Immature natural killer cell (primary cell): Measurements from ENCODE around the gene APP. TPM values are rescaled to one million over a fixed set of nuclear protein-coding genes. Genes with fewer than 3 reads are reported as not detected.

Source experiments
- DNase-seq, 3 donors: peaks; one replicate each; pipeline ENCODE4 v3.0.0; 2022; ENCODE audit warnings: mixed read lengths in 1 of 3
- H3K27ac Mint-ChIP-seq, 6 donors: one replicate each; pipeline ENCODE4 v1.8.0; 2020; ENCODE audit warnings: mixed read lengths in 6 of 6, mild to moderate bottlenecking in 5 of 6, inconsistent platforms in 4 of 6, moderate library complexity in 3 of 6
- H3K27me3 Mint-ChIP-seq, 3 donors: one replicate each; pipeline ENCODE4 v1.8.0; 2020 to 2021; ENCODE audit warnings: low read depth in 3 of 3, mild to moderate bottlenecking in 3 of 3, mixed read lengths in 3 of 3, moderate library complexity in 3 of 3, inconsistent platforms in 1 of 3
- H3K36me3 Mint-ChIP-seq, 3 donors: one replicate each; pipeline ENCODE4 v1.8.0; 2020; ENCODE audit warnings: mixed read lengths in 3 of 3, inconsistent platforms in 2 of 3, mild to moderate bottlenecking in 2 of 3
- H3K4me1 Mint-ChIP-seq, 2 donors: one replicate each; pipeline ENCODE4 v1.8.0; 2020; ENCODE audit warnings: inconsistent platforms in 2 of 2, mild to moderate bottlenecking in 2 of 2, mixed read lengths in 2 of 2, moderate library complexity in 1 of 2
- H3K4me3 Mint-ChIP-seq, 5 donors: one replicate each; pipeline ENCODE4 v1.8.0; 2020; ENCODE audit warnings: mild to moderate bottlenecking in 5 of 5, mixed read lengths in 5 of 5, inconsistent platforms in 3 of 5, moderate library complexity in 3 of 5
- H3K9me3 Mint-ChIP-seq, 6 donors: one replicate each; pipeline ENCODE4 v1.8.0; 2020; ENCODE audit warnings: mild to moderate bottlenecking in 6 of 6, mixed read lengths in 6 of 6, inconsistent platforms in 4 of 6, moderate library complexity in 3 of 6
- polyA plus RNA-seq, 3 donors: library from polyadenylated mRNA; unstranded; fragments of 300-500 nt; fragmentation: Illumina TruSeq; gene quantifications; one replicate each; pipeline ENCODE4 v1.2.3, GENCODE V29; 2021

APP gene
- polyA plus RNA-seq, 3 donors from 2014 or later = 1.4 to 2.4 (median 2.4) TPM

DNA sequence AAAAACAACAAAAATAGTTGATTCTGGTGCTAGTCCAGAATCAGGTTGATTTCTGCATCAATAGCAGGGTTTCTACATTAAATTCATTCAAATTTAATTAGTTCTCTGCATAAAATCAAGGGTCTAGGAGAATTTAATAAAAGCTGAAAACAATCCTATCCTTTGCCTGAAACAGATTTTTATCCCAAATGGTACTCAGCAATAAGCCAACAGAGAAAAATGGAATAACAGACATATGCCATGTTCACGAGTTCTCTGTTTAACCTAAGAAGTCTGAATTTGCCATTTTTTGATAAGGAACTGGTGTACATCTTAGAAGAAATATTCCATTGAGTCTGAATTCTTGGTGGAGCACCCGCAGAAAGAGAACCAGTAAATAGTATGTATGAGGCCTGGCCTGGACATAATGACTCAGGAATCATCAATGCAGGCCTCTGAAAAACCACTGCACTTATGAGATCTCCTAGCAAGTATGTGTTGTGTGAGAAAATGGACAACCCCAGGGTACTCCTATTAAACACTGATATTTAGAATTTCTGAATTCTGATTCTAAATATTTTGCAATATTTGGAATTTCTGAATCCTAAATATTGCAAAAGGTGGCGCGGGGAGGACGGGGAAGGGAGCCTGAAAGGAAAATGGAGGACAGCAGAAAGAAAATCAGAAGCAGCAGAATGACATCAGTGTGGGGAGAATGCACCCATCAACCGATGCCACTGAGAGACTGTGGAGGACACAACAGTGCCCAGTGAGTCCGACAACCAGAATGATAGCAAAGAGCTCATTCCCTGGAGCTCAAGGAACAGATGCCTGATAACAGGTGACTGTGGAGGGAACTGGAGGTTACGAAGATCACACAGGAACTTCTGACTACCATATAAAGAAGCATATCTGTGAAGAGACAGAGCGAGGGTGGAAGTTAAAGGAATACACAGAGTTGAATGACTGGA, 97.6 kb downstream of the APP start:
- Mint-ChIP-seq H3K36me3 (no peaks in the 10 kb centered on the region), H3K4me1 (peaks cover 19 to 28% of the 10 kb centered on the region in 2 donors), H3K9me3 (peaks cover 0 to 1% (median 0%) of the 10 kb centered on the region in 6 donors), H3K27me3 (peaks cover 0 to 1% (median 0%) of the 10 kb centered on the region in 3 donors), H3K4me3 (no peak overlapping the region), H3K27ac (no peak overlapping the region)
- DNase-seq = no peak

DNA sequence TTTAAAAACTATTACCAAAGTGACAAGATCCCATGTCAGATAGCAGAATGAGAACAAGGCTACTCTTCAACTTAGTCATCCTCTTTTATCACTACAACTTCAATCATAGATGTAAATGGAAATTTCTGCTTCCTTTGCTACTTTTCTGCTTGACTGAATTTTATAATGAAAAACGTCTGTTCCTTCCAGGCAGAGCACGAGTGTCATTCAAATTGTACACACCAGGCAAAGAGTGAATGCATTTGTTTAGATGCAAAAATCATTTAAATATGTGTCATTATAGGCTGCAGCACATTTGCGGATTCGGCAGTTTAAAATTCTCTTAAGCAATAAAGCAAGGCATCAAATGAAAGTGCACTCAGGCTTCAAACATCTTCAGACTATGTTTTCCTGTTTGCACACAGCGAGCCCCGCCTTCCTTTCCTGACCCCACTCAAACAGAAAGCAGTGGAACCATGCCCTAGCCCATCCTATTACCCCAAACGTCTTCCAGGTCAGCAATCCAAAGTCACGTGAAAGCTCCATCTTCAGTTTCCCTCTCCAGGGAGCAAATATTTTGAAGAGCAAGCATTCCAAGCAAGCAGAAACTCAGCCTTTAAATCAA, 99.6 kb downstream of the APP start:
- Mint-ChIP-seq H3K4me3 (peak overlapping the region; percentile 54 to 72 (median 67)), H3K36me3 (no peaks in the 10 kb centered on the region), H3K27me3 (peaks cover 0 to 1% (median 0%) of the 10 kb centered on the region in 3 donors), H3K4me1 (peaks cover 22 to 33% of the 10 kb centered on the region in 2 donors), H3K27ac (peak overlapping the region in 5 of 6 donors; percentile 2 to 73 (median 14)), H3K9me3 (peaks cover 0 to 2% (median 0%) of the 10 kb centered on the region in 6 donors)
- peak in 1 of 3 donors; percentile 0 for DNase-seq

DNA sequence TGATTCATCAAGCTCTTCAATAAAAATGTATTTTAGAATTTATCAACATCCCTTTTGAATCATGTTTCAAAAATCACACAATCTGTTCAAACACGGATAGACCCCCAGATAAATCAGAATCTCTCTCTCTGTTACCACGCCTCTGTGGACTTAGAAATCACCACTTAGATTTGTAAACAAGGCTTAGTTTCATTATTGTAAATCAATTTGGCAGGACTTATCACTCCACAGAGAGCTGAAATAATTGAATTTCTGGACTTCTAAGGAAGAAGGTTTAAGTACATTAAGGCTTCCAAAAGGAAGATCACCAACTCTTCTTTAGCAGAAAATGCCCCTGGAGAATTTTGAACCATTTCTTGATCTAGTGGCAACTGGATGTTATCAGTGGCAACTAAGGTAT, 100.4 kb downstream of the APP start:
- H3K36me3 Mint-ChIP-seq = no peaks in the 10 kb centered on the region
- H3K27ac Mint-ChIP-seq = no peak overlapping the region
- no peak for DNase-seq
- H3K9me3 Mint-ChIP-seq = peaks cover 0 to 2% (median 0%) of the 10 kb centered on the region in 6 donors
- H3K27me3 Mint-ChIP-seq = peaks cover 0 to 1% (median 0%) of the 10 kb centered on the region in 3 donors
- H3K4me1 Mint-ChIP-seq = peaks cover 22 to 33% of the 10 kb centered on the region in 2 donors
- no peak overlapping the region for H3K4me3 Mint-ChIP-seq

DNA sequence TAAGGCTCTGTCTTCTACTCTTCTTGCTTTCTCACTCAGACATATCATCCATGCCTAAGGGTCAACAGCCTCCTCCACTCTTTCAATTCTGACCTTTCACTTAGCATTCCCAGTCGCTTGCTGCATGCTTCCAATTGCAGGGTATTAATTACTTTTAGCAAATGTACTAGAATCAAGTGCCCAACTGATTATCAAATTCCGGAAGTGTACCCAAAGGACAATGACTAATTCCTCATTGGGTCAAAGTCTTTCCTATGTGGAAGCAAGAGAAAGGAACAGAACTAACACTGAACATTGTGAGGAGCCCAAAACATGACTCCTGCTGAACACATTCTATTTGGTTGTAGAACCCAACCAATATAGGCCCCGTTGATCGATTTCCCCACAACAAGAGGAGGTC, 101.8 kb downstream of the APP start:
- H3K27me3 Mint-ChIP-seq = peaks cover 0 to 1% (median 0%) of the 10 kb centered on the region in 3 donors

DNA sequence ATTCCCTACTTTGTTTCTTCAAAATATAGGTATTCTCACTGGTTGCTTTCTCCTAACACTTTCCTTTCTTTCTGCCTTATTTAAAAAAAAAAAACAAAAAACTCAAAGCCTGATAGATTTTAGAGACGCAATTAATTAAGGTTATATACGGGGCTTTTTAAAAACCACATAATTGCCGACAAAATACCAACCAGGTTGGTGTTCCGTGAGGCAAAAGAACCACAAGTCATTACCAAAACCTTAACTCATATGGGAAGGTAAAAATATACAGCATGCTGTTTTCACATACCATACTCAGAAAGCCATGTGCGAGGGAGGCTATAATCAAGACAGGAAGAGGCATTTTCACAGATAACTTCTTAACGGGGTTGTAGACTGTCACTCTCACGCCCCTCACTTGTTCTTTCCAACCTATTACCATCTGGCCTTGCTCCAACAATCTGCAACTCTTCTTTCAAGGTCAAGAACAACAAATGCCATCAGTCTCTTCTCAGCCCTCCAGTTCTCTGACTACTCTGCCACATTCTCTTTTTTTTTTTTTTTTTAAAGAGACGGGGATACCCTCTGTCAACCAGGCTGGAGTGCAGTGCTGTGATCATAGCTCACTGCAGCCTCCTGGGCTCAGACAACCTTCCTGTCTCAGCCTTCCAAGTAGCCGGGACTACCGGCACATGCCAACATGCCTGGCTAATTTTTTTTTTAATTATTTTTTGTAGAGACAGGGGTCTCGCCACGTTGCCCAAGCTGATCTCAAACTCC, 102.6 kb downstream of the APP start:
- DNase-seq = no peak
- Mint-ChIP-seq H3K36me3 (no peaks in the 10 kb centered on the region), H3K27ac (peak overlapping the region in 1 of 6 donors; percentile 5), H3K4me1 (peaks cover 22 to 33% of the 10 kb centered on the region in 2 donors), H3K27me3 (peaks cover 0 to 1% (median 0%) of the 10 kb centered on the region in 3 donors), H3K4me3 (peak overlapping the region in 2 of 5 donors; percentile 22), H3K9me3 (peaks cover 0 to 2% (median 0%) of the 10 kb centered on the region in 6 donors)

More for the DNA sequence above, 101.8 kb downstream of the APP start:
- Mint-ChIP-seq H3K36me3 (no peaks in the 10 kb centered on the region), H3K4me3 (no peak overlapping the region), H3K9me3 (peaks cover 0 to 2% (median 0%) of the 10 kb centered on the region in 6 donors), H3K4me1 (peaks cover 22 to 33% of the 10 kb centered on the region in 2 donors), H3K27ac (no peak overlapping the region)
- no peak for DNase-seq

DNA sequence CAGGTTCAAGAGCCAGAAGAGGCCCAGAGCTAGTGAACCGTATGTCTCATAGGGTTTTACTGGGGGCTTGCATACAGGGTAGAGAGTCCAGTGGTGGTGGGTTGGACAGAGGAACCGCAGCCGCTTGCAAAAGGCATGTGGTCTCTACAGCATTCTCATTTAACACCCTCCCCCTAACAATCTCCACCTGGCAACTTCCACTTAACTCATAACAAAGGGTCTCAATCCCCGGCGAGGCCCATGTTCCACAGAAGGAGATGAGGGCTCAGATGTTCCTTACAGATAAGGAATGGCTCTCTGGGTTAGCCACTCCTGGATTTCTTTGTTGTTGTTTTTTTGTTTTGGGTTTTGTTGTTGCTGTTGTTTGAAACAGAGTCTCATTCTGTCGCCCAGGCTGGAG, 106.1 kb downstream of the APP start:
- DNase-seq = no peak
- peaks cover 0 to 1% (median 0%) of the 10 kb centered on the region in 3 donors for H3K27me3 Mint-ChIP-seq
- no peak overlapping the region for H3K27ac Mint-ChIP-seq
- H3K4me3 Mint-ChIP-seq = no peak overlapping the region
- H3K9me3 Mint-ChIP-seq = peaks cover 0 to 2% (median 0%) of the 10 kb centered on the region in 6 donors
- peaks cover 5 to 14% of the 10 kb centered on the region in 2 donors for H3K4me1 Mint-ChIP-seq
- H3K36me3 Mint-ChIP-seq = no peaks in the 10 kb centered on the region

DNA sequence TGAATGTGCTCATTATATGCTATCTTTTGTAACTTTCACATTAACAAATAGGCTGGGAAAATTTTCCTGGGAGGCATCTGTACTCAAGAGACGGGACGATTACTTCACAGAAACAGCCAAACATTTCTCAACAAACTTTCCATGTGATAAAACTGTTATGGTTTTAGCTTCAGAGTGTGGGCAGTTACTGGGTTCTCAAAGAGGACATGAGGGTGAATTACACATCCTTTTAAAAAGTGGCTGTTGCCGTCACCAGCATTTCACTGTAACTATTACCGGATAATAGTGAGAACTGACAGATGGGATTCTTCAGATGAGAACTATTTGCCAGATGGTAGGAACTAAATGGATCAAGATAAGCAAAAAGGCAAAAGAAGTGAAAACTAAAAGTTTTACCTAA, 109.1 kb downstream of the APP start:
- H3K4me3 Mint-ChIP-seq = no peak overlapping the region
- DNase-seq = no peak
- H3K27ac Mint-ChIP-seq = no peak overlapping the region
- peaks cover 0 to 2% (median 0%) of the 10 kb centered on the region in 6 donors for H3K9me3 Mint-ChIP-seq
- no peaks in the 10 kb centered on the region for H3K36me3 Mint-ChIP-seq
- H3K27me3 Mint-ChIP-seq = no peaks in the 10 kb centered on the region
- no peaks in the 10 kb centered on the region for H3K4me1 Mint-ChIP-seq

DNA sequence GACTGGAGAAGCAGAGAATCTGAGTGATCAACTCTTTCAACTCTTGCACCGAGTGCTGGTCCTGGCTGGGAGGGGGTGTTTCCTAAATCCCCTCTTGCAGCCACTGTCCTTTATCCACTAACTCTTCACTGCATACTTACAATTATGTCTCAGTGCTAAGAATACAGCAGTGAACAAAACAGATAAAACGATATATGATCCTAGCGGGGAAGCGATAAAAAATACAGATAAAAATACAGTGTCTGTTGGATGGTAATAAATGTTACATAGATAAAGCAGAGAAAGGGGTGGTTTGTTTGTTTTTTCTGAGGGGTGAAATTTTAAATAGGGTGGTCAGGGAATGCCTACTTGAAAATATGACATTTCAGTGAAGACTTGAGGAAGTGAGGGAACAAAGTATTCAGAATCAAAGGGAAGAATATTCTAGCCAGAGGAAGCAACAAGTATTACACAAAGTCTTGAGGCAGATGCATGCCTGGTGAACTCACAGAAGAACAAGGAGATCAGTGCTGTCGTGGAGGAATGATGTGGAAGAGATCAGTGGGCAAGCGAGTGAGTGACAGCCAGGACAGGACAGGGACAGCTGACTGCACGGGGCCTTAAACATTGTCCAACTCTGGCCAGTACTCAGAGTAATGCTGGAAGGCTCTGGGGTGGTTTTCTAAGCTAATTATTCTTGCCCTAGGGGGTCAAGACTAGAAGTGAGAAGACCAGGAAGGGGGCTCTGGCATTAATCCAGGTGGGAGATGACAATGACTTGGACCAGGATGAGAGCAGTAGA, 110.0 kb downstream of the APP start:
- Mint-ChIP-seq H3K36me3 (no peaks in the 10 kb centered on the region), H3K4me3 (no peak overlapping the region), H3K9me3 (peaks cover 0 to 2% (median 0%) of the 10 kb centered on the region in 6 donors), H3K27ac (no peak overlapping the region), H3K27me3 (no peaks in the 10 kb centered on the region), H3K4me1 (no peaks in the 10 kb centered on the region)
- DNase-seq = no peak

DNA sequence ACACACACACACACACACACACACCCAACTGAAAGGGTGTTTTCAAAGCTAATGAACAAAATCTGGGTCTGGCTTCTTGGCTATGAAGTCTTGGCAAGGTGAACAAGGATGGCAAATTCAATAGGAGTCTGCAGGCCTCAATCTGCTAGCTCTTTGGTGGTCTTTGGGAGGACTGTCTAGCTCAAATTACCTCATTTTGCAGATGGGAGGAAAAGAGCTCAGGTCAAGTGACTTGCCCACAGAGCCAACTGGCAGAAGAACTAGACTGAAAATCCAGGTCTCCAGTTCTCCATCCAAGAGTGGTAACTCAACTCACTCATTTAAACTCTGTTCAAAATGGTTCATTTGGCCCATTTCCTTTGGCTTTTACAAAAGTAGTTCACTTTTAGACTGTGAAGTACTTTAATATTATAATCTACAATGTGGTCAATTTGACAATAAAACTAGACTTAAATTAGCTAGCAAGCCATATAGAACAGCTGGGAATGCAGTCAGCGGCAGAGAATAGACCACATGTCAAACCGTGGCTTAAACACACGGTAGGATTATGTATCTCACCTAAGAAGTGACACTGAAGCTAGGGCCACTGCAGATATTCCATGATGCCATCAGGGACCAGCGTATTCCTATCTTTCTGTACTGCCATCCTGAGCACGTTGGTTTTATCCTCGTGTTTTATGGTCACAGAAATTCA, 112.9 kb downstream of the APP start:
- H3K27ac Mint-ChIP-seq = no peak overlapping the region
- DNase-seq = no peak
- no peaks in the 10 kb centered on the region for H3K4me1 Mint-ChIP-seq
- peaks cover 0 to 2% (median 0%) of the 10 kb centered on the region in 6 donors for H3K9me3 Mint-ChIP-seq
- H3K4me3 Mint-ChIP-seq = no peak overlapping the region
- H3K27me3 Mint-ChIP-seq = no peaks in the 10 kb centered on the region
- H3K36me3 Mint-ChIP-seq = no peaks in the 10 kb centered on the region

DNA sequence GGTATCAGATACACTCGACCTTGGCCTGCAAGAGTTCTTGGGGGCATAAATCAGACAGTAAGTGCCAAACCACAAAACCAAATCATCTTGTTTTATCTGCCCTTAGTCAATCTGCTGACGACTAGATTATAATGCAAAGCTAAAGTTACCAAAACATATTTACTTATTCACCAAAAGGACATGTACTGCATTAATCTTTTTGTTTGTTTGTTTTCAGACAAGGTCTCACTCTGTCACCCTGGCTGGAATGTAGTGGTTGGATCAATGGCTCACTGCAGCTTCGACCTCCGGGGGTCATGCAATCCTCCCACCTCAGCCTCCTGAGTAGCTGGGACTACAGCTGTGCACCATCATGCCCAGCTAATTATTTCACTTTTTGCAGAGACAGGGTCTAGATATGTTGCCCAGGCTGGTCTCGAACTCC, 114.7 kb downstream of the APP start:
- peaks cover 0 to 2% (median 0%) of the 10 kb centered on the region in 6 donors for H3K9me3 Mint-ChIP-seq
- H3K27me3 Mint-ChIP-seq = no peaks in the 10 kb centered on the region
- H3K4me1 Mint-ChIP-seq = no peaks in the 10 kb centered on the region
- H3K27ac Mint-ChIP-seq = no peak overlapping the region
- no peaks in the 10 kb centered on the region for H3K36me3 Mint-ChIP-seq
- no peak overlapping the region for H3K4me3 Mint-ChIP-seq
- DNase-seq = no peak

DNA sequence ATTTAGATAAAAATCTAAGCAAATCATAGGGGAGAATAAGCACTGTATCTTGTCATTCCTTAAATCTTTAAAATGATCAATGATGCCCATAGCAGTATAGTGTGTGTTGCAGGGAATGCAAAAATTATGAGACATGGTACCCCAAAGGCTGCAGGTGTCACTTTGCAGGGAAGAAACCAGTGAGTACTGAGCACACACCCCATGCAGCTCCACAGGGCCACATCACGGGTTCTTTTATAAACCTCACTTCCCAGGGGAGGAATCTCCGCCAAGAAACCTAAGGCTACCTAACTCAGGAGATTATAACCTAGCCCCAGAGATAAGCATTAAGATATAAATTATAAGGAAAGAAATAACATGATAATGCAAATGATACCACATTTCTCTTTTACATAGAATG, 115.6 kb downstream of the APP start:
- H3K27me3 Mint-ChIP-seq = no peaks in the 10 kb centered on the region
- peaks cover 0 to 1% (median 0%) of the 10 kb centered on the region in 6 donors for H3K9me3 Mint-ChIP-seq
- no peaks in the 10 kb centered on the region for H3K4me1 Mint-ChIP-seq

DNA sequence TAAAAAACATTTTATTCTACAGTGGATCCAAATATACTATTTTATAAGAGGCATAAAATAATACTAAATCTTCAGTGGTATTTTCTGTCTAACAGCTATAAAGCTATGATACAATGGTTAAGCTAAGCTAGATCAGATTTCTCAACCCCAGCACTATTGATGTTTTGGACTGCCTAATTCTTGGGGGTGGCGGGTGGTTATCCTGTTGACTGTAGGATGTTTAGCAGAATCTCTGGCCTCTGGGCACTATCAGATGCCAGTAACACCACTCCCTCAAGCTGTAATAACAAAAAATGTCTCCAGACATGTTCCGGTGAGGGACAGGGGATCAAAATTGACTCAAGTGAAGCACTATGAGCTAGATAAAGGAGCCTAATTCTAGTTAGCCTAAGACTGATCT, 118.5 kb downstream of the APP start:
- H3K4me1 Mint-ChIP-seq = no peaks in the 10 kb centered on the region
- H3K4me3 Mint-ChIP-seq = no peak overlapping the region
- peaks cover 0 to 1% (median 0%) of the 10 kb centered on the region in 6 donors for H3K9me3 Mint-ChIP-seq
- H3K27me3 Mint-ChIP-seq = no peaks in the 10 kb centered on the region
- no peaks in the 10 kb centered on the region for H3K36me3 Mint-ChIP-seq
- DNase-seq = no peak
- no peak overlapping the region for H3K27ac Mint-ChIP-seq

More for the DNA sequence above, 115.6 kb downstream of the APP start:
- Mint-ChIP-seq H3K4me3 (no peak overlapping the region), H3K27ac (no peak overlapping the region), H3K36me3 (no peaks in the 10 kb centered on the region)
- DNase-seq = no peak
